Smooth muscle cell (in vitro differentiated cells): ENCODE measurements around the gene KISS1R. TPM values are rescaled to one million over a fixed set of nuclear protein-coding genes. Genes with fewer than 3 reads are reported as not detected.

ENCODE experiments used
- DNase-seq: peaks from one replicate; lab custom pipeline; 2025; ENCODE audit not compliant: unreplicated experiment; lab: John Stamatoyannopoulos, UW
- H2AFZ ChIP-seq: fragments of 200-600 bp; sonication (generic); 2 replicates; pipeline ENCODE4 v1.6.0; 2016; ENCODE audit warnings: antibody characterized with exemption, low read depth, mild to moderate bottlenecking
- H3F3A ChIP-seq: fragments of 200-600 bp; sonication (generic); 2 replicates; pipeline ENCODE4 v1.6.0; 2017; ENCODE audit warnings: antibody characterized with exemption, low read depth
- H3K27ac ChIP-seq: fragments of 200-600 bp; sonication (generic); 2 replicates; pipeline ENCODE4 v1.5.1; 2016; ENCODE audit warnings: low read depth, mild to moderate bottlenecking
- H3K27me3 ChIP-seq: fragments of 200-600 bp; sonication (generic); 2 replicates; pipeline ENCODE4 v1.6.1; 2016; ENCODE audit warnings: low read depth, mild to moderate bottlenecking
- H3K36me3 ChIP-seq: fragments of 200-600 bp; sonication (generic); 2 replicates; pipeline ENCODE4 v1.5.1; 2016; ENCODE audit warnings: low read depth
- H3K4me1 ChIP-seq: fragments of 200-600 bp; sonication (generic); 2 replicates; pipeline ENCODE4 v1.5.1; 2016; ENCODE audit warnings: low read depth
- H3K4me2 ChIP-seq: fragments of 200-600 bp; sonication (generic); 2 replicates; pipeline ENCODE4 v1.6.0; 2016; ENCODE audit warnings: mild to moderate bottlenecking
- H3K4me3 ChIP-seq: fragments of 200-600 bp; sonication (generic); 2 replicates; pipeline ENCODE4 v1.5.1; 2016; ENCODE audit warnings: mild to moderate bottlenecking
- H3K79me2 ChIP-seq: fragments of 200-600 bp; sonication (generic); 2 replicates; pipeline ENCODE4 v1.6.0; 2016; ENCODE audit warnings: low read depth, mild to moderate bottlenecking
- H3K9ac ChIP-seq: fragments of 200-600 bp; sonication (generic); 2 replicates; pipeline ENCODE4 v1.6.0; 2016; ENCODE audit warnings: low read depth
- H3K9me3 ChIP-seq: fragments of 200-600 bp; sonication (generic); replicated peaks from 2 replicates; pipeline ENCODE4 v1.5.1; 2016; ENCODE audit warnings: low read depth
- H4K20me1 ChIP-seq: fragments of 200-600 bp; sonication (generic); 2 replicates; pipeline ENCODE4 v1.6.0; 2016; ENCODE audit warnings: low read depth
- CTCF ChIP-seq: fragments of 200-600 bp; sonication (generic); IDR thresholded peaks from 2 replicates; pipeline ENCODE4 v1.5.1; 2017; ENCODE audit warnings: borderline replicate concordance, mild to moderate bottlenecking, antibody characterized with exemption; ENCODE audit not compliant: insufficient read depth, poor library complexity, severe bottlenecking
- WGBS: methylation state at CpG from one replicate; pipeline ENCODE4 v1.1.7; 2016; ENCODE audit warnings: low lambda C conversion rate; 5-methylcytosine and 5-hydroxymethylcytosine counted together
- polyA plus RNA-seq: library from polyadenylated mRNA; unstranded; fragments of >200 nt; fragmentation: Nextera tagmentation; extraction: Ambion mirVana; gene quantifications from 2 replicates; pipeline ENCODE4 v1.2.1, GENCODE V29; 2016
- total RNA-seq: library from RNA; depleted of rRNA; stranded (reverse); fragments of >200 nt; gene quantifications from 2 replicates; pipeline ENCODE4 v1.2.3, GENCODE V29; 2014

Gene KISS1R
- total and polyA plus RNA-seq, 2 experiments from 2014 or later: 0.61 TPM; not detected in 1

DNA sequence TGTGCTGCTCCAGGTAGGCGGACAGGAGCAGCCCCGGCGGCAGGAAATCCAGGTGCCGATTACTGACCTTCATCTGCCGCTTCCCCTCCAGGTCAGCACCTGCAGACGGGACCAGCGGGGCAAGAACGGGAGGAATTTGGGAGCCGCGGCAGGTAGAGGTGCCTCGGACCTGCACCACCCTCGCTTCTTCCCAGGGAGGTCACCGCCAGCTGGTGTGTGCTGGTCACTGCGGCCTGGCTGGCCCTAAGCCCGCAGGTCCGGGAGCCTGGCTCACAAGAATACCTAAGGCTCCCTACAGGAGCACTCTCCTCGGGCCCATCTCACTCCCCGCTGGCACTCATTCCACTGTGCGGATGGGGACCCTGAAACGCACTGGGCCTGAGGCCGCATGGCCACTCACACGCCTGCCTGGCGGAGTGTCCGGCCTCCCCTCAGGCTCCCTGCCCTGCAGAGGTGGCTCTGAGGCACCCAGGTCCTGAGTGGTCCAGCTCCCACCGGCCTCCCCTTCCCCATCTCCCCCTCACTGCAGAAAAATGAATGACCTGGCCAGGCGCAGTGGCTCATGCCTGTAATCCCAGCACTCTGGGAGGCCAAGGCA, 19.6 kb upstream of the KISS1R start:
- no peaks in the 10 kb centered on the region for H3K4me1 ChIP-seq
- H3K9ac ChIP-seq: no peak overlapping the region
- no peak overlapping the region for H3K4me2 ChIP-seq
- no peak for DNase-seq
- H4K20me1 ChIP-seq: peaks cover 38% of the 10 kb centered on the region
- no peaks in the 10 kb centered on the region for H3K27me3 ChIP-seq
- H3K27ac ChIP-seq: no peak overlapping the region
- no peak overlapping the region for H3K4me3 ChIP-seq
- H3K36me3 ChIP-seq: no peaks in the 10 kb centered on the region
- H3K9me3 ChIP-seq: no peaks in the 10 kb centered on the region
- H3F3A ChIP-seq: peaks cover 5% of the 10 kb centered on the region
- no peak overlapping the region for H2AFZ ChIP-seq
- WGBS: 93% methylated on average over 26 of the region's 26 CpGs
- peaks cover 3% of the 10 kb centered on the region for H3K79me2 ChIP-seq
- no peak for TF ChIP-seq CTCF

DNA sequence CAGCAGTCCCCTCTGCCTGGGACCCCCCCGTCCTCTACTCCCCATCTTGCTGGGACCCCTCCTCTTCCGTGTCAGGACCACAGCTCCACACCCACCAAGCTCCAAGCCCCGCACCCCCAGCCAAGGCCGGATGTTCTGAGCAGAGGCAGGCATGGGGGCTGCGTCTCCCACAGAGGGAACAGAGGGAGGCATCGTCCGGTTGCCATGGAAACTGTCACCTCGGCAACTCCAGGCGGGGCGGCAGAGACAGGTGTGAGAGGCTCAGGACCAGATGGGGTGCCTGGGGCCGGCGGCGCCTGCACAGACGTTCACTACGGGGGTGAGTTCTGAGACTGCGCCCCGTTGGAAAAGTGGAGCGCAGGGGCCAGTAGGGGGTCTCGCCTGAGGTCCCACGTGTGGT, 18.5 kb upstream of the KISS1R start:
- peaks cover 3% of the 10 kb centered on the region for H3F3A ChIP-seq
- no peak overlapping the region for H3K27ac ChIP-seq
- no peak overlapping the region for H3K4me2 ChIP-seq
- no peak for DNase-seq
- H3K4me1 ChIP-seq: peaks cover 4% of the 10 kb centered on the region
- H3K9me3 ChIP-seq: no peaks in the 10 kb centered on the region
- no peaks in the 10 kb centered on the region for H3K36me3 ChIP-seq
- peaks cover 49% of the 10 kb centered on the region for H4K20me1 ChIP-seq
- H3K79me2 ChIP-seq: peaks cover 12% of the 10 kb centered on the region
- H3K27me3 ChIP-seq: no peaks in the 10 kb centered on the region
- H3K4me3 ChIP-seq: no peak overlapping the region
- TF ChIP-seq CTCF: no peak
- H2AFZ ChIP-seq: no peak overlapping the region
- 92% methylated on average over 19 of the region's 20 CpGs for WGBS
- no peak overlapping the region for H3K9ac ChIP-seq

DNA sequence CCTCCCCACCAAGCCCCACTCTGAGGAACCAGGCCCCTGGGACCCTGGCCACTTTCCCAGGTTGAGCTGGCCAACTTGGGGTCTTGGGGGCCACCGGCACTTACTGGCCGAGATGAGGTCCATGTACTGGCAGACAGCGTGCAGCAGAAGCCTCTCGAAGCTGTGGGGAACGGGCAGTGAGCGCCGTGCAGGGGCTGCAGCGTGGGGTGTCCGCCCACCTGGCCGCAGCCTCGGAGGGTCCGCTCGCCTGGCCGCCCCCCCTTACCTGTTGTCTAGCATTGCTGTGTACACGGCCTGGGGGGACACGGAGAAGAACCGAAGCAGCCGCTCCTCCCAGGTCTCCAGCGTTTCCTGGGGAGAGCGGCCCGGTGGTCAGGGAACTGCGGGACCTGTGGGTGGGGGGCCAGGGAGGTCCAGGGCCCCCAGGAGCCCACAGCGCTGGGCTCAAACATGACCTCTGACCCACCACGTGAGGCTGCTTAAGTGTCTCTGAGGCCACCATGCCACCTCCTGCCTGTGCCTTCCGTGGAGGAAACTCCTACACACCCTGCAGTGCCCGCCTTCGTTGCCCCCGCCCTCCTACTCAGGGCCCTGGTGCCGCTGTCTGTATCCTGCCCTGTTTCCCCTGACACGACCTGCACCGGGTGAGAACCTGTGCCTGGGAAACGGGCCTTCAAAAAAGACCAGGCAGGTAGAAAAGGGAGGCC, 17.6 kb upstream of the KISS1R start:
- TF ChIP-seq CTCF: no peak
- Histone ChIP-seq H3F3A (no peaks in the 10 kb centered on the region), H3K36me3 (no peaks in the 10 kb centered on the region), H3K4me1 (peaks cover 4% of the 10 kb centered on the region), H3K27ac (no peak overlapping the region), H3K9me3 (no peaks in the 10 kb centered on the region), H3K79me2 (peaks cover 20% of the 10 kb centered on the region), H3K4me3 (no peak overlapping the region), H3K27me3 (no peaks in the 10 kb centered on the region), H2AFZ (no peak overlapping the region), H3K9ac (no peak overlapping the region), H3K4me2 (no peak overlapping the region), H4K20me1 (peaks cover 57% of the 10 kb centered on the region)
- WGBS: 91% methylated on average over 31 of the region's 32 CpGs
- DNase-seq: no peak

- peaks cover 62% of the 10 kb centered on the region for H4K20me1 ChIP-seq
- H3K4me1 ChIP-seq: peaks cover 4% of the 10 kb centered on the region
- H3K9ac ChIP-seq: no peak overlapping the region
- H3K27ac ChIP-seq: no peak overlapping the region
- no peaks in the 10 kb centered on the region for H3K36me3 ChIP-seq
- no peak overlapping the region for H2AFZ ChIP-seq
- no peak overlapping the region for H3K4me3 ChIP-seq
- no peaks in the 10 kb centered on the region for H3F3A ChIP-seq
- no peaks in the 10 kb centered on the region for H3K9me3 ChIP-seq
- DNase-seq: no peak
- 96% methylated on average over 15 of the region's 15 CpGs for WGBS
- no peak for TF ChIP-seq CTCF
- H3K27me3 ChIP-seq: no peaks in the 10 kb centered on the region
- peaks cover 25% of the 10 kb centered on the region for H3K79me2 ChIP-seq
- H3K4me2 ChIP-seq: no peak overlapping the region
Observed at GRCh38 chr19:900043-900301, 17.2 kb upstream of the KISS1R start.
